Mucosa of descending colon (tissue), 3 donors: ENCODE data around the gene ZEB2. TPM values are rescaled to one million over a fixed set of nuclear protein-coding genes. Genes with fewer than 3 reads are reported as not detected.

Experiments
- ATAC-seq: fragments of 200-7000 bp; cut with Tn5 transposase; one replicate; pipeline ENCODE4 v1.9.1; 2020; ENCODE audit warnings: mild to moderate bottlenecking, moderate library complexity
- DNase-seq, 3 donors: peaks; one replicate each; pipeline ENCODE4 v3.0.0-alpha.2; 2020
- H3K36me3 ChIP-seq: fragments of 200-600 bp; one replicate; pipeline ENCODE4 v1.8.0; 2021; ENCODE audit warnings: low read depth, mild to moderate bottlenecking
- H3K4me1 ChIP-seq: fragments of 200-600 bp; one replicate; pipeline ENCODE4 v1.8.0; 2021; ENCODE audit warnings: low read depth, mild to moderate bottlenecking
- H3K4me3 ChIP-seq: fragments of 200-600 bp; one replicate; pipeline ENCODE4 v1.8.0; 2021; ENCODE audit warnings: mild to moderate bottlenecking
- H3K9me3 ChIP-seq: fragments of 200-600 bp; one replicate; pipeline ENCODE4 v1.8.0; 2021; ENCODE audit warnings: mild to moderate bottlenecking
- intact Hi-C, 2 donors: fragments of 100-400 bp; cut with DNase I in 1 of 2; cut with micrococcal nuclease in 1 of 2; formaldehyde crosslinking; loops; one replicate each; pipeline versions ENCODE4 v1.11.0 to v1.11.1; 2022; cut with DNase I, micrococcal nuclease
- total RNA-seq, 3 donors: library from RNA; stranded (reverse); fragmentation: NEBNext Ultra II Directional in 2 of 3; extraction: Animal tissue kit (Norgen Biotek cat#: 25700) in 2 of 3; gene quantifications; one replicate each; pipeline versions ENCODE4 v1.2.1 to v1.2.4, GENCODE V29; 2021 to 2023
- TF ChIP-seq, protein P1 (sequence below): fragments of 200-600 bp; IDR thresholded peaks from one replicate; pipeline ENCODE4 v1.8.0; 2022; ENCODE audit warnings: antibody characterized with exemption, mild to moderate bottlenecking
- donor health status: DM: no; HTN: no; CAD: no; lungs with moderate emphysema.
- donor health status: DM: no; HTN: no; CAD: no.
- donor health status: DM: no; HTN: yes; CAD: no.

The ZEB2 gene
- total RNA-seq, 3 donors from 2014 or later, result 19.0 to 80.1 (median 48.6) TPM

DNA sequence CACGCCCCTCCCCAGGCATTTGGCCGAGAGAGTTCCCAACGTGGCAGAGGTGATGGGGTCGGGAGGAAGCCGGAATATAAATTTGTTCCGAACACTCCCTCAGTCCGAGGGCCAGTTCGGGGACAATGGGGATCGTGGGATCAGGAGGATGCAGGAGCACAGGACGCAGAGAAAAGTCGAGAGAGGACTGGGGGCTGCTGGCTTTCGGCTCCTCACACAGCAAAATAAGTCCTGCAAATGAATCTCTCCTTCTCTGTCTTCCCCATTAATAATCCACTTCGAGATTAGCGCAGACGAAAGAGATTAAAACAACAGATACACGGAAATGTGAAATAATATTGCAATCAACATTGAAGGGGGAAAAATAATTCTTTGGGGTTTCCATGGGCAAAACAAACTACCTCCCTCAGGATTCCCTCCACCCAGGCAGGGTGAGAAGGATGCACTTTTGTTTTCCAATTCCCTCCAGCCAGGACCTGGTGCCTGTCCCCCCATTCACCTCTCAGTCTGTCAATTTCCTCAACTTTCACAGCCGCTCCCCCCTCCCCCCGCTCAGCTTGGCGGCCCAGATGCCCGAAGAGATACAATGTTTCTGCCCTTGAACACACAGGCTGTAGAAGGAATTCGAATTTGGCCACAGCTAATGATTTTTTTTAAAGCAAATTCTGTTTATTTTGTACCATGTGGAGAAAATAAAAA is 3.1 kb upstream of the ZEB2 start:
- H3K36me3 ChIP-seq, result no peaks in the 10 kb centered on the region
- no peaks in the 10 kb centered on the region for H3K4me1 ChIP-seq
- intact Hi-C loops, result loop anchor here in 1 of 2 donors (10.0 kb wide), 1 partner anchor 1232 kb away; no protein-coding TSS in a partner anchor
- ATAC-seq, result no peak
- TF ChIP-seq, protein P1, sequence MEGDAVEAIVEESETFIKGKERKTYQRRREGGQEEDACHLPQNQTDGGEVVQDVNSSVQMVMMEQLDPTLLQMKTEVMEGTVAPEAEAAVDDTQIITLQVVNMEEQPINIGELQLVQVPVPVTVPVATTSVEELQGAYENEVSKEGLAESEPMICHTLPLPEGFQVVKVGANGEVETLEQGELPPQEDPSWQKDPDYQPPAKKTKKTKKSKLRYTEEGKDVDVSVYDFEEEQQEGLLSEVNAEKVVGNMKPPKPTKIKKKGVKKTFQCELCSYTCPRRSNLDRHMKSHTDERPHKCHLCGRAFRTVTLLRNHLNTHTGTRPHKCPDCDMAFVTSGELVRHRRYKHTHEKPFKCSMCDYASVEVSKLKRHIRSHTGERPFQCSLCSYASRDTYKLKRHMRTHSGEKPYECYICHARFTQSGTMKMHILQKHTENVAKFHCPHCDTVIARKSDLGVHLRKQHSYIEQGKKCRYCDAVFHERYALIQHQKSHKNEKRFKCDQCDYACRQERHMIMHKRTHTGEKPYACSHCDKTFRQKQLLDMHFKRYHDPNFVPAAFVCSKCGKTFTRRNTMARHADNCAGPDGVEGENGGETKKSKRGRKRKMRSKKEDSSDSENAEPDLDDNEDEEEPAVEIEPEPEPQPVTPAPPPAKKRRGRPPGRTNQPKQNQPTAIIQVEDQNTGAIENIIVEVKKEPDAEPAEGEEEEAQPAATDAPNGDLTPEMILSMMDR, result no peak
- no peaks in the 10 kb centered on the region for H3K9me3 ChIP-seq
- no peak overlapping the region for H3K4me3 ChIP-seq
- DNase-seq, result peak in 2 of 3 donors; percentile 52 to 53

DNA sequence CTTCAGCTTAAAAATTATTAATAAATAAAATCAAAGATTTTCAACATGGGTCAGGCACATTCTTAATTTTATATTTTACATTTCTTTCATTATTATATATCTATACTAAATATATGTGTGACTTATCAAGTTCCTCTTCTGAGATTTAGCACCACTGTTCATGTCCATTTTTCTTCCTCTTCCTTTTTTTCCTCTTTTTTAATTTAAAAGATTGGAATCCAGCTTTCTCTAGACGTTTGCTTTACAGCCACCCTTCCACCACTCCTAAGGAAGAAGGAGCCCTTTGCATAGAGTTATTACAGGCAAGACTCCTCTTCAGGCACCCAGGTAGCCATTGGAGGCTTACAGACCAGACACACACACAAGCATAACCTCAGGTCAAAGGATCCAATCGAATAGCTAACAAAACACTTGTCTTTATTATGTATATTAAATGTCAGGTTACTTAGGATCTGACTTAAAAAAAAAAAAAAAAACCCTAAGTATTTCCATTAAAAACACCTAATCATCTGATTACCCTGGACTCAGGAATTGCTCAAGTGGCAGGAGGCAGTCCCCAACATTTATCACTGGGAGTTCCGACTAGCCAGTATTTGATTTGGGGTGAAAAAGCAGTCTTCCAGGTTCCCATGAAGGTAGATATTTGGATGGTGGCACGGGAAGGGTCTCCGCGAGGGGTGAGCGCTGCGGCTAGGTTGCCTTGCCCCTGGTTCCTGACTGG is 2.4 kb upstream of the ZEB2 start:
- TF ChIP-seq, protein P1, result no peak
- H3K9me3 ChIP-seq, result no peaks in the 10 kb centered on the region
- no peaks in the 10 kb centered on the region for H3K36me3 ChIP-seq
- no peak overlapping the region for H3K4me3 ChIP-seq
- ATAC-seq (no peak), DNase-seq (no peak)
- no peaks in the 10 kb centered on the region for H3K4me1 ChIP-seq
- intact Hi-C loops, result loop anchor here in 1 of 2 donors (10.0 kb wide), 1 partner anchor 1232 kb away; no protein-coding TSS in a partner anchor

DNA sequence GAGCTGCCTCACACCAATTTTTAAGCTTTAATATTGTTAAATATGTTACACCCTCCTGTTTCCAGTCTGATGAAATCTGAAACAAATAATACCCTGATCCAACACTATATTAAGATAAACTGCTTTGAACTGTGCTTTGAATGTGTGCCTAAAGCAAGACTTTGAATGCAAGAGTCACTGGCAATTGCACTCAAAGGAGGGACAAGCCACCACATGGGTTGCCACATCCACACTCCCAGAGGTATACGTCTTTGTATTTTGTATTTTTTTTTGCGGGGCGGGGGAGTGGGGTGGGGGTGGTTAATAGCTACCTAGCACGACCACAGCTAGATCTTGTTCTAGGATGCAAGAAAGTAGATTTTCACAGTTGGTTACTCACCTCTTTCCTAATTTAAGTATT is 1.8 kb upstream of the ZEB2 start:
- Histone ChIP-seq H3K4me3 (no peak overlapping the region), H3K36me3 (no peaks in the 10 kb centered on the region), H3K4me1 (no peaks in the 10 kb centered on the region), H3K9me3 (no peaks in the 10 kb centered on the region)
- ATAC-seq (no peak), DNase-seq (no peak)
- intact Hi-C loops, result loop anchor here in 1 of 2 donors (10.0 kb wide), 1 partner anchor 1233 kb away; no protein-coding TSS in a partner anchor
- TF ChIP-seq, protein P1, result no peak

DNA sequence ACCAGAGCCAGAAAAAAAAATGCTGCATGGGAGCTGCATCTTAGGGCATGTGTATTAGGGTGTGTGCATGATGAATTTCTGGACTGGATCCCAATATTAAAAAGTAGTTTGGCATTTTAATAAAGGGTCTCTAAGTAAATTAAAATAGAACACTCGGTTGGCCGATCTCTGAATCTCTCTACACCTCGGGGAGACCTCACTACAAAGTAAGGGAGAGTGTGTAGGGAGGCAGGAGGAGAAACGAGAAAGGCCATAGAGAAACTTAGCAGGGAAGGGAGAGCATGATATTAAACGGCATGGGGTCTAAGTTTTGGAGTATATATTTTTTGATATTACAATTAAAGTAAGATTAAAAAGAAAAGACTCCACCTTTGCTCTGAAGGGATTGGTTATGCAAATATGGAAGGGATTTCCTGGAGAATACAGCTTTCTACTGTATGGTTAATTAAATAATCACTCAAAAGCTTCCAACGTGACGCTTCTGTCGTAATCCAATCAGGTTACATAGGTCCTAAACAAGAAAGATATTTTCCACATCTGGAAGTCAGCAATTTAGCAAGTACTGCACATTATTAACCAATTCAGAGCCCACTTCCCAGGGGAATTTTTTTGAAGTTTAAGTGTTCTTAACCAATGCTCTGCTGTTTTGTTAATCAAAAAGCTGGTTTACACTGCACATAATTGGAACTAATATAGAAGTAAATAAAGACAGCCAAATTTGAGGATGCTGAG is 1.0 kb upstream of the ZEB2 start:
- H3K4me1 ChIP-seq, result no peaks in the 10 kb centered on the region
- no peaks in the 10 kb centered on the region for H3K36me3 ChIP-seq
- TF ChIP-seq, protein P1, result no peak
- no peak for DNase-seq
- no peak for ATAC-seq
- intact Hi-C loops, result loop anchor here in 1 of 2 donors (10.0 kb wide), 1 partner anchor 1234 kb away; no protein-coding TSS in a partner anchor
- H3K9me3 ChIP-seq, result no peaks in the 10 kb centered on the region
- no peak overlapping the region for H3K4me3 ChIP-seq

DNA sequence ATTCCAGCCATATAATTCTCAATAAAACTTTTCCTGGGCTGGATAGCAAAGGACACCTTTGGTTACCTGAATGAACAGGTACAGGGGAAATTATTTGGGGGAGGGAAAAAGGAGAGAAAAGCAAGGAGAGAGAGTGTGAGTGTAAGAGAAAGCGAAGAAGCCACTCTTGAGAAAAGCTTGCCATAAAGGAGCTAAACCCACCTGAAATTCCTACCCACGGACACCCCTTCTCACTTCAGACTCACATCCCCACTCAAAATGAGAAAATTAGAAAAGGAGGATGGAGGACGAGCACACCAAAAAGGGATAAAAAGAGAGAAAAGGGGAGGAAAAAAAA is 354 bp downstream of the ZEB2 start:
- H3K4me1 ChIP-seq, result no peaks in the 10 kb centered on the region
- intact Hi-C loops, result no loop called here
- H3K9me3 ChIP-seq, result no peaks in the 10 kb centered on the region
- TF ChIP-seq, protein P1, result no peak
- ATAC-seq (no peak), DNase-seq (no peak)
- no peaks in the 10 kb centered on the region for H3K36me3 ChIP-seq
- H3K4me3 ChIP-seq, result peak overlapping the region; percentile 17
